ENCODE data around the gene PCNX4.
A peak's percentile ranks its signal among the peaks of the same experiment; 100 is the strongest.

The PCNX4 gene

DNA sequence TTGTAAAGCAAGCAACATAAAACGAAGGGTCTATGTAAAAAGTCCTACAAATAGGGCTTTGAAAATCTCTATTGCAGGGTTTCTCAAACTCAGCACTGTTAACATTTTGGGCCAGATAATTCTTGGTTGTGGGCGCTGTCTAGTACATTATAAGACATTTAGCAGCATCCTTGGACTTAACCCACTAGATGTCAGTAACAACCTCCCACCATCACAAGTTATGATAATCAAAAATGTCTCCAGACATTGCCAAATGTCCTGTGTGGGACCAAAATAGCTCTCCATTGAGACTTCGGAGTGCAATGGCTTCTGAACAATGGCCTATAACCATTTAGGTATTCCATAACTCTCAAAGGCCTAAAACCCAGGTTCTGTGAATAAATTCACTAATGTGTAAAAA is 96.4 kb downstream of the PCNX4 start:
- no peaks in the 10 kb centered on the region for H3K36me3 Mint-ChIP-seq (ENCODE audit: insufficient read depth)
- no peak for DNase-seq
- no peak overlapping the region for H3K4me3 Mint-ChIP-seq

DNA sequence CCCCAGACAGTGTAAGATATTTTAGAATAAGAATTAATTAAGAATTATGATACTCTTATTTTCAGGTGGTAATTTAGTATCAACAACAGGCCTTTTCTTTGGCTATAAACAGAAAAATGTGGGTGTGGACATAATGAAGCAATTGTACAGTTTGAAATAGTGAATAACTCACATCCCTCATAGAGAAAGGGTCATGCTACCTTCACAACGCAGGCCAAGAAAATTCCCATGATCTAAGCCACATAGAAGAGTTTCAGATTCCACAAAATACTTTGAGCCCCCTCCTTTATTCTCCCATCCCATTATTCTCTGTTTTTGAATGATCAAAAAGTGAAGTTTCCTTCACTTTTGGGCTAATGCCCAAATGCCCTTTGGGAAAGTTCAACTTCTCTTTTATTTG is 97.0 kb downstream of the PCNX4 start:
- Mint-ChIP-seq H3K27ac (no peak overlapping the region), H3K9me3 (no peaks in the 10 kb centered on the region), H3K4me1 (ENCODE audit: low read depth in 2 of 2) (peaks cover 3 to 7% of the 10 kb centered on the region in 2 donors), H3K27me3 (peaks cover 10 to 13% of the 10 kb centered on the region in 2 donors), H3K4me3 (no peak overlapping the region), H3K36me3 (ENCODE audit: insufficient read depth) (no peaks in the 10 kb centered on the region)
- ATAC-seq (replicated peaks) (no peak), DNase-seq (no peak)

More for the DNA sequence above, 96.4 kb downstream of the PCNX4 start:
- peaks cover 8% of the 10 kb centered on the region in 2 donors for H3K27me3 Mint-ChIP-seq
- no peaks in the 10 kb centered on the region for H3K9me3 Mint-ChIP-seq
- no peak overlapping the region for H3K27ac Mint-ChIP-seq
- H3K4me1 Mint-ChIP-seq (ENCODE audit: low read depth in 2 of 2): peaks cover 8 to 9% of the 10 kb centered on the region in 2 donors
- ATAC-seq (replicated peaks): no peak

DNA sequence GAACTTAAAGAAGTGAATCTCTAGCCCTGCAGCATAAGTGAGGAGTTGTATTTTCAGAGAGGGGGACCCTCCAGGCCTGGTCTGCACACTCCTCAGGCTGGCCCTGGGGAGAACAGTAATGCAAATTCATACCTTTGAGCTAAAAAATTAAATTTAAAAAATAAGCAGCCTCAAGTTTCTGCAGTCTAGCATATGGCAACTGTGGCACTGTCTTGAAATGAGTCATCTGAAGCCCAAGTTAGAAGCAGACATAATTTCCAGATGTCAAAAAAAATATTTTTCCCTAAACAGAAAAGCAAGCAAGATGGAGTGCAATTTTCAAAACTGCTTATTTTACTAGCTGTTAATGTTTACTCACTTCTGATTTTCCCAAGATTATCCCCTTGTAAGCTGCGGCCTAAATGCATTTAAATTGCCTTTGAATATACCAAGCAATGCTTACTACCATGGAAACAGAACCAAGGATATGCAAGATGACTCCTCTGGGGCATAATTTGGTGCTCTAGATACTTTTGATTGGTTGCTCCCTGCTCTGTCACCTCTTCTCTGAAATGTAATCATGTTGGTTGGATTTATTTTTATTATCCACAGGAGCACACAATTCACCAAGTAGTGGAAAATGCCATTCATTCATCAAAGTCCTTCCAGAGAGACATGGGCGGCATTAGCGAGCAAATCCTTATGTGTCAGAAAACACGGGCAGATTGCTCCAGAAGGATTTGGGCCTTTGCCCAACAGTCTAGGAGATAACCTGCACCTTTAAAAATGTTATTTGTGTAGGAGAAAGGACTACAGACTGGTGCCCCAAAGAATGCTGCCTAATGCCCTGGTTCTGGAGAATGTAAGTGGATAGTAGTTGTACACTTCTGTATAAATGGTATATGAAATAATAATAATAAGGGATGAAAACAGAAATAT is 98.5 kb downstream of the PCNX4 start:
- Mint-ChIP-seq H3K4me3 (no peak overlapping the region), H3K9me3 (no peaks in the 10 kb centered on the region), H3K36me3 (ENCODE audit: insufficient read depth) (no peaks in the 10 kb centered on the region), H3K27me3 (peaks cover 15% of the 10 kb centered on the region in 2 donors), H3K27ac (no peak overlapping the region), H3K4me1 (ENCODE audit: low read depth in 2 of 2) (no peaks in the 10 kb centered on the region)
- ATAC-seq (replicated peaks) (no peak), DNase-seq (no peak)

DNA sequence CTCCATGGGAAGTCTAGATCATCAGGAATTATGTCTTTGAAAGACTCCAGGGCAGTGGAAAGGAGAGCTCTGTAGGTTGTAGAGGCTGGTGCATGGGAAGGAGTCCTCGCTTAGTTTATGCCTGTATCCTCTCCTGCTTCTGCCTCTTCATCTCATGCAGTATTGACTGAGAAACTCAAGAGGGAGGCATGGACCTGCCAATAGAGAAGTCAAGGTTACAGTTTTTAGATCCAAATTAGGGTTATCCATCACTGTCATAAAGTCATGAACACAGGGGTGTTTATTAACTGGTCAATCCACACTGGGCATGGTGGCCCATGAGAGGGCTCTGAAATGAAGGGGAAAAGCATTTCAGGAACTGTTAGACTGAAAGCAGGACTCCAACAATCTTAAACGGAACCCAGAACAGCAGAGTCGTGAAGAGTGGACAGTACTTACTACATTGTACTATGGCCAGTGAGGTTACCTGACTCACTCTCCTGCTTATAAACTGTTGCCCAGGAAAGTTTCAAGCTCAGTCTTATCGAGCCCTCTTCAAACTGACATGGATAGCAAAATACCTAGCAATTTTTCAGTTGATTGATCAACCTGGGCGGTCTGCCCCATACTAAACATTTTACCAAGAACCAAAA is 103.6 kb downstream of the PCNX4 start:
- ATAC-seq (replicated peaks): peak; percentile 37
- peaks cover 2 to 14% of the 10 kb centered on the region in 2 donors for H3K9me3 Mint-ChIP-seq
- no peaks in the 10 kb centered on the region for H3K36me3 Mint-ChIP-seq (ENCODE audit: insufficient read depth)
- no peak overlapping the region for H3K27ac Mint-ChIP-seq
- DNase-seq: no peak
- peaks cover 37 to 39% of the 10 kb centered on the region in 2 donors for H3K27me3 Mint-ChIP-seq
- H3K4me1 Mint-ChIP-seq (ENCODE audit: low read depth in 2 of 2): no peaks in the 10 kb centered on the region
- H3K4me3 Mint-ChIP-seq: no peak overlapping the region

- no peaks in the 10 kb centered on the region for H3K4me1 Mint-ChIP-seq (ENCODE audit: low read depth in 2 of 2)
- H3K27me3 Mint-ChIP-seq: peaks cover 42 to 47% of the 10 kb centered on the region in 2 donors
- no peak for DNase-seq
- no peak overlapping the region for H3K4me3 Mint-ChIP-seq
- ATAC-seq (replicated peaks): no peak
- no peak overlapping the region for H3K27ac Mint-ChIP-seq
- peaks cover 2 to 14% of the 10 kb centered on the region in 2 donors for H3K9me3 Mint-ChIP-seq
- H3K36me3 Mint-ChIP-seq (ENCODE audit: insufficient read depth): no peaks in the 10 kb centered on the region
These were observed 104.6 kb downstream of the PCNX4 start for GRCh38 chr14:60196291-60196690.

DNA sequence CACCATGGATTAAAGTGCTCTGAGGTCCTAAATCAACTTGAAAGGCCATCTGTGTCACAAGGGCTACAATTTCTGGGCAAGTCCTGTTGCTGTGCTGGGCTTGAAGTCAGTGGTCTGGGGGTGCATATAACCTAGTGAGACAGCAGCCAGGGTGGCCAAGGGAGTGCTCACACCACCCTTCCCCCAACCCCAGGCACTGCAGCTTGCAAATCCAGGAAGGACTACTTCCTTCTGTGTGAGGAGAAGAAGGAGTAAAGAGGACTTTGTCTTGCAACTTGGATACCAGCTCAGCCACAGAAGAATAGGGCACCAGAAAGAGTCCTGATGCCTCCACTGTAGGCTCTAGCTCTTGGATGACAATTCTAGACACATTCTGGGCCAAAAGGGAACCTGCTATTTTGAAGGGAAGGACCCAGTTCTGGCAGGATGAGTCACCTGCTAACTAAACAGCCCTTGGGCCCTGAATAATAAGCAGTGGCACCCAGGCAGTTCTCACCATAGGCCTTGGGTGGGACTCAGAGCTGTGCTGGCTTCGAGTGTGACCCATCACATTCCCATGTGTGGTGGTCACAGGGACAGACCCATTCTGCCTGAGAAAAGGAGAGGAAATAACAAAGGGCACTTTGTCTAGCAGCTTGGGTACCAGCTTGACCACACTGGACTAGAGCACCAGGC is 106.0 kb downstream of the PCNX4 start:
- Mint-ChIP-seq H3K36me3 (ENCODE audit: insufficient read depth) (no peaks in the 10 kb centered on the region), H3K4me3 (no peak overlapping the region), H3K27me3 (peaks cover 43 to 50% of the 10 kb centered on the region in 2 donors), H3K27ac (no peak overlapping the region), H3K9me3 (peaks cover 2 to 14% of the 10 kb centered on the region in 2 donors), H3K4me1 (ENCODE audit: low read depth in 2 of 2) (no peaks in the 10 kb centered on the region)
- ATAC-seq (replicated peaks) (no peak), DNase-seq (no peak)

- no peaks in the 10 kb centered on the region for H3K36me3 Mint-ChIP-seq (ENCODE audit: insufficient read depth)
- H3K27me3 Mint-ChIP-seq: peaks cover 42 to 48% of the 10 kb centered on the region in 2 donors
- H3K9me3 Mint-ChIP-seq: peaks cover 2 to 14% of the 10 kb centered on the region in 2 donors
- no peak overlapping the region for H3K27ac Mint-ChIP-seq
- no peak for DNase-seq
- no peak overlapping the region for H3K4me3 Mint-ChIP-seq
- no peak for ATAC-seq (replicated peaks)
- H3K4me1 Mint-ChIP-seq (ENCODE audit: low read depth in 2 of 2): no peaks in the 10 kb centered on the region
These were observed 107.6 kb downstream of the PCNX4 start for GRCh38 chr14:60199321-60199720.

DNA sequence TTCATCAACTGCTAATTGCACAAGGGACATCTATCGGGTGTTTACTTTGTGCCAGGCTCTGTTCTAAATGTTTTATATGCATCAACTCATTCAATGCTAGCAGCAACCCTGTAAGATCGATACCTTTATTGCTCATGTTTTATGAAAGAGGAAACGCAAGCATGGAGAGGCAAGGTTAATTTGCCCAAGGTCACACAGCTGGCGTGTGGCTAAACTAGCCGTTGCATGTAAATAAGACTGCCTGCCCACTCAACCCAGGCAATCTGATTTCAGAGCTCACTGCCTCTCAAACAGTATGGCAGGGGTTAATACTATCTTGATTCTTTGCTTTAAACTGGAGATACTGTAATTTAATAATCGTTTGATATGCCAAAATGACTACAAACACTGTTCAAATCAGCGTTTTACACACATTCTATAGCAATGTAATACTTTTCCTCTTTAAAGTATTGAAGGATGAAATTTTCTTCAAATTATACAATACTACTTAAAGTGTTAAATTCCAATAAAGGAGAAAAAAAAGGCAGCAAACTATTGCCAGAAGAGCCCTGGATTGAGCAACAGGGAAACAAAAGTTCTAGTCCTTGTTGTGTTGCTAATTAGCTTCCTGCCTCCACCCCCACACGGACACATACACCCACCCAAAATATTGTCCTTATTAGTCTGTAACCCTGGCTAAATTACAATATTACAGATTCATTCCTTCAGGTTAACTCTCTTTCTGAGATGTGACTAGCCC is 112.5 kb downstream of the PCNX4 start:
- H3K9me3 Mint-ChIP-seq: peaks cover 0 to 4% of the 10 kb centered on the region in 2 donors
- H3K27me3 Mint-ChIP-seq: peaks cover 63 to 68% of the 10 kb centered on the region in 2 donors
- H3K4me3 Mint-ChIP-seq: no peak overlapping the region
- no peak overlapping the region for H3K27ac Mint-ChIP-seq
- no peaks in the 10 kb centered on the region for H3K36me3 Mint-ChIP-seq (ENCODE audit: insufficient read depth)
- no peaks in the 10 kb centered on the region for H3K4me1 Mint-ChIP-seq (ENCODE audit: low read depth in 2 of 2)
- DNase-seq (no peak), ATAC-seq (replicated peaks) (no peak)

DNA sequence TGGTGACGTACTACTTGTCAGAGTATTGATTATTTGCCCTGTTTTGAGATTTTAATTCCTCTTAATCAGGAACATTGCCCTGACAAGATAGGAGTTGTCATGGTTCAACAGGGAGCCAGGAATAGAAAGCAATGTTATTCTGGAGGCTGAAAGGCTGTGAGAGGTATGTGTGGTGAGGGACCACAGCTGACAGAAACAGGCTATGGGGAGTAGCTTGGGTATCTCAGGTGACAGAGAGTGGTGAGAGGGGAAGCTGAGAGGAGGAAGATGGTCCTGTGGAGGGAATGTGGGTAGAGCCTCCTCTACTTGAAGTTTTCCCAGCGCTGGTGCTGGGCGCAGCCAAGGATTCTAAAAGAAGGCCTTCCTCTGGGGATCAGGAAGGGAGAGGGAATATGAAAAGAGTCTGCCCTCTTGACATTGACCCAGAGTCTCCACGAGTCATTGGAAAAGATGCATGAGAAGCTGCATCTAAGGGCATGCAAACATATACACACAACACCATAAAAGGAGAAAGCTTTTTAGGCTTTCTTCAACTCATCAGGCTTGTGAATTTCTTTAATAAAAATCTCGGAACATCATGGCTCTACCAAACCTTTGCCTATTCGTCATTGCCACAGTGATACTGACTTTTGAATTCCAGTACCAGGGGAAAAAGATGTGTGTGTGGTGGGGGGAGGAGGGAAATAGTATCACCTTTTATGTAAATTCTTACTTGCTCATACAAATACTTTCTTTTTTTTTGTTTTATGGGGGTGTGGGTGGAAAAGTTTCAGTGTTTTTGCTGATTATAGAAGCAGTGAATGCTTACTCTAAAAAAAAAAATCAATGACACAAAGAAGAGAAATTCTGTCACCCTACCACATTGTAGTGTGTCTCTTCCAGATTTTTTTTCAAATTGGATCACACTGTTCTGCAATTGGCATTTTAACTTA is 113.4 kb downstream of the PCNX4 start:
- H3K27me3 Mint-ChIP-seq: peaks cover 60 to 69% of the 10 kb centered on the region in 2 donors
- no peak for DNase-seq
- H3K4me3 Mint-ChIP-seq: no peak overlapping the region
- no peaks in the 10 kb centered on the region for H3K9me3 Mint-ChIP-seq
- no peaks in the 10 kb centered on the region for H3K36me3 Mint-ChIP-seq (ENCODE audit: insufficient read depth)
- no peak overlapping the region for H3K27ac Mint-ChIP-seq
- no peaks in the 10 kb centered on the region for H3K4me1 Mint-ChIP-seq (ENCODE audit: low read depth in 2 of 2)
- no peak for ATAC-seq (replicated peaks)

- DNase-seq: no peak
- H3K27ac Mint-ChIP-seq: no peak overlapping the region
- no peaks in the 10 kb centered on the region for H3K9me3 Mint-ChIP-seq
- no peak for ATAC-seq (replicated peaks)
- H3K4me1 Mint-ChIP-seq (ENCODE audit: low read depth in 2 of 2): no peaks in the 10 kb centered on the region
- H3K36me3 Mint-ChIP-seq (ENCODE audit: insufficient read depth): no peaks in the 10 kb centered on the region
- no peak overlapping the region for H3K4me3 Mint-ChIP-seq
- peaks cover 56 to 64% of the 10 kb centered on the region in 2 donors for H3K27me3 Mint-ChIP-seq
These were observed 114.5 kb downstream of the PCNX4 start for GRCh38 chr14:60206249-60206670.

DNA sequence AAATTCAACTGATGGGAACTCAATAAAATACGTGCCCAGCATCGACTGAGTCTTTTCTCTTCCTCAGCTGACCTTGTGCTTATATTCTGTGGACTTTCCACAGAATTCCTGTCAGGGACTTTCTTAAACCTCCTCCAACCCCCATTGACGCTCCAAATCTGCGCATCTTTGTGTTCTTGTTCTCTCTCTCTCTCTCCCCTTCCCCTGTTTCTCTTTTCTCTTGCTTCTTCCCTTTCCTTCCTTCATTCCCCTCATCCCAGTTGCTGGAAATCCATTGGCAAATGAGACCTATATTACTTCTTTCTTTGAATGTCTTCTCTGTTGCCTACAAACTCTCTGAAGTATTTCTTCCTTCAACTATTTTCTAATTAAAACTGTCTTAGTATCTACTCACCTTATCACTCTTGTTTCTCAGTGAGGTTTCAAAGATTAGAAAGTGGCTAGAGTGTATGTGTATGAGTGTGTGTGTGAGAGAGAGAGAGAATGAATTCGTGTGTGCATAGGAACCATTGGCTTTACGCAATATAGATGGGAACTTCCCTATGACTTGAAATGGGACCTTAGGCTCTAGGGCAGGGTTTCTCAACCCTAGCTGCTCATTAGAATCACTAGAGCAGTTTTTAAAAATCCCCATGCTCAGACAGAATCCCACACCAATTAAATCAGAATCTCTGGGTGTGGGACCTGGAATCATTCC is 115.3 kb downstream of the PCNX4 start:
- no peak for ATAC-seq (replicated peaks)
- no peaks in the 10 kb centered on the region for H3K9me3 Mint-ChIP-seq
- H3K27ac Mint-ChIP-seq: no peak overlapping the region

GRCh38 chr14:60210703-60211102 is 119.0 kb downstream of the PCNX4 start:
- Mint-ChIP-seq H3K4me3 (no peak overlapping the region), H3K27ac (no peak overlapping the region), H3K9me3 (no peaks in the 10 kb centered on the region), H3K4me1 (ENCODE audit: low read depth in 2 of 2) (no peaks in the 10 kb centered on the region), H3K36me3 (ENCODE audit: insufficient read depth) (no peaks in the 10 kb centered on the region), H3K27me3 (peaks cover 29 to 45% of the 10 kb centered on the region in 2 donors)
- ATAC-seq (replicated peaks) (no peak), DNase-seq (no peak)

More for the DNA sequence above, 115.3 kb downstream of the PCNX4 start:
- H3K36me3 Mint-ChIP-seq (ENCODE audit: insufficient read depth): no peaks in the 10 kb centered on the region
- DNase-seq: no peak
- no peaks in the 10 kb centered on the region for H3K4me1 Mint-ChIP-seq (ENCODE audit: low read depth in 2 of 2)
- H3K27me3 Mint-ChIP-seq: peaks cover 51 to 59% of the 10 kb centered on the region in 2 donors
- no peak overlapping the region for H3K4me3 Mint-ChIP-seq
